Esophagus muscularis mucosa (tissue), 4 donors: ENCODE measurements around the gene RUNX2. TPM values are rescaled to one million over a fixed set of nuclear protein-coding genes. Genes with fewer than 3 reads are reported as not detected.

Source experiments
- DNase-seq: peaks from one replicate; pipeline ENCODE4 v3.0.0-alpha.2; 2017; ENCODE audit errors: extremely low spot score
- H3K27ac ChIP-seq, 4 donors: fragments of 200-600 bp; sonication (generic); replicated peaks in 1 of 4; 1 replicate in 3 of 4; 2 replicates in 1 of 4; pipeline ENCODE4 v1.5.1; 2016 to 2019; ENCODE audit warnings: mild to moderate bottlenecking in 1 of 4
- H3K27me3 ChIP-seq, 4 donors: fragments of 200-600 bp; sonication (generic); one replicate each; pipeline versions ENCODE4 v1.5.1 to v1.6.0; 2016 to 2019
- H3K36me3 ChIP-seq, 4 donors: fragments of 200-600 bp; sonication (generic); one replicate each; pipeline ENCODE4 v1.5.1; 2016 to 2019
- H3K4me1 ChIP-seq, 4 donors: fragments of 200-600 bp; sonication (generic); one replicate each; pipeline ENCODE4 v1.5.1; 2016 to 2019
- H3K4me3 ChIP-seq, 4 donors: fragments of 200-600 bp; sonication (generic); 1 replicate in 2 of 4; 2 replicates in 2 of 4; pipeline ENCODE4 v1.5.1; 2016 to 2019; ENCODE audit warnings: mild to moderate bottlenecking in 4 of 4, moderate library complexity in 1 of 4
- H3K9me3 ChIP-seq, 4 donors: fragments of 200-600 bp; sonication (generic); 1 replicate in 3 of 4; 2 replicates in 1 of 4; pipeline ENCODE4 v1.5.1; 2016 to 2019
- CTCF ChIP-seq, 3 experiments: fragments of 200-600 bp in 2 of 3; fragments of 450-650 bp in 1 of 3; sonication (generic) in 2 of 3; IDR thresholded peaks; one replicate each; pipeline ENCODE4 v1.5.1; 2017 to 2019; ENCODE audit warnings: antibody characterized with exemption in 3 of 3, mild to moderate bottlenecking in 2 of 3, moderate library complexity in 1 of 3
- EP300 ChIP-seq: sonication (generic); formaldehyde crosslinking; IDR thresholded peaks from one replicate; pipeline ENCODE4 v1.6.1; 2017; ENCODE audit warnings: antibody characterized with exemption
- POLR2A ChIP-seq: fragments of 450-650 bp; IDR thresholded peaks from one replicate; pipeline ENCODE4 v1.6.1; 2017; ENCODE audit warnings: antibody characterized with exemption, moderate library complexity, mild to moderate bottlenecking, low read depth
- POLR2AphosphoS5 ChIP-seq, 2 donors: sonication (generic); formaldehyde crosslinking; IDR thresholded peaks; one replicate each; pipeline ENCODE4 v1.6.1; 2017; ENCODE audit warnings: antibody characterized with exemption in 2 of 2
- WGBS: methylation state at CpG from one replicate; pipeline ENCODE4 v1.1.5; 2018; 5-methylcytosine and 5-hydroxymethylcytosine counted together
- intact Hi-C: fragments of 100-400 bp; cut with DNase I; formaldehyde crosslinking; loops from one replicate; pipeline ENCODE4 v1.15.1; 2023
- total RNA-seq, 4 donors: library from RNA; depleted of rRNA; stranded (reverse); fragments of >200 nt; gene quantifications; one replicate each; pipeline versions ENCODE4 v1.1.0 to v1.2.1, GENCODE V29; 2016

Gene RUNX2
- total RNA-seq, 4 donors from 2014 or later = 1.0 to 1.6 (median 1.4) TPM

DNA sequence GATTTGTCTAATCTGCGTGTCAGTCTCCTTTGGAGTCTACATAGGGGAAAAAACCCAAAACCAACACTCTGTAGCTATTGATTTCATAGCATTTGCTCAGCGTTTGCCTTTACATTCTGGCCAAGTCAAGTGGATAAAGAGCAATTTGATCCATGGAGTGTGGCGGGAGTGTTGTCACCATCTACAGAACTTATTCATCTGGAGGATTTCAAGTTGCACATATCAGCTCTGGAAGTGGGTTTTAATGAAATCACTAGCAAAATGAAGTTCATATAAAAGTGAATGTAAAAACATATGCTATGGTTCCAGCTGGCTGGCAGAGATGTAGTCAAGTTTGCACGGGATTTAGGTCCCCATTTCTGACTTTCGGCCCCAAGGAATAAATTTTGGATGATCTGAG is 269.3 kb downstream of the RUNX2 start:
- WGBS = 83% methylated on average over 5 of the region's 5 CpGs
- H3K4me1 ChIP-seq = no peaks in the 10 kb centered on the region
- peaks cover 0 to 3% (median 0%) of the 10 kb centered on the region in 4 donors for H3K27me3 ChIP-seq
- H3K9me3 ChIP-seq = peaks cover 0 to 12% (median 6%) of the 10 kb centered on the region in 4 donors
- H3K27ac ChIP-seq = no peak overlapping the region
- no peaks in the 10 kb centered on the region for H3K36me3 ChIP-seq
- intact Hi-C loops = no loop called here
- no peak overlapping the region for H3K4me3 ChIP-seq
- TF ChIP-seq POLR2AphosphoS5 (IDR thresholded peaks at IDR 0.05) = no peak
- no peak for TF ChIP-seq CTCF (IDR thresholded peaks at IDR 0.05)
- no peak for TF ChIP-seq POLR2A
- no peak for TF ChIP-seq EP300
- DNase-seq = peak; percentile 70

GRCh38 chr6:45599053-45599452 is 270.9 kb downstream of the RUNX2 start:
- no peaks in the 10 kb centered on the region for H3K4me1 ChIP-seq
- H3K36me3 ChIP-seq = no peaks in the 10 kb centered on the region
- intact Hi-C loops = no loop called here
- H3K27me3 ChIP-seq = peaks cover 0 to 3% (median 0%) of the 10 kb centered on the region in 4 donors
- H3K27ac ChIP-seq = no peak overlapping the region
- no peak overlapping the region for H3K4me3 ChIP-seq
- TF ChIP-seq EP300 (no peak), POLR2A (no peak), CTCF (IDR thresholded peaks at IDR 0.05) (no peak), POLR2AphosphoS5 (IDR thresholded peaks at IDR 0.05) (no peak)
- DNase-seq = no peak
- H3K9me3 ChIP-seq = peaks cover 0 to 12% (median 6%) of the 10 kb centered on the region in 4 donors

DNA sequence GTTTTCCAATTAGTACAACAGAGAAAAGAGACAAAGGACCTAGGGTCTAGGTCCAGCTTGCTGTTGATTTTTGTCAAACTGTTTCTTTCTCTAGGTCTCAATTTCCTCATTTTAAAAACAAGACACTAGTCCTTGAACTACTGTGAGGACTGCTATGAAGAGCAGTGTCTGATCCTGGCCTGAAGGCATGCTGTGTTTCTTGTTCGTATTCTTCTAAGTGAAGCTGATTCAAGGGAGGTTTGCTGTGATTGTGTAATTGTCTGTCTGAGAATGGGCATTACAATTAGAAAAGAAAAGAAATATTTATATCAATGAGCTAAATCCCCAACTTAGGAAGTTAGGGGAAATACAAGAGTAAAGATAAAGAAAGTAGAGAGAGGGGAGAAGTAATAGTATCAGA is 277.8 kb downstream of the RUNX2 start:
- TF ChIP-seq CTCF (IDR thresholded peaks at IDR 0.05) (no peak), POLR2A (no peak), POLR2AphosphoS5 (IDR thresholded peaks at IDR 0.05) (no peak), EP300 (no peak)
- 89% methylated on average over 1 of the region's 1 CpG for WGBS
- Histone ChIP-seq H3K9me3 (no peaks in the 10 kb centered on the region), H3K4me3 (no peak overlapping the region), H3K36me3 (no peaks in the 10 kb centered on the region), H3K27me3 (no peaks in the 10 kb centered on the region), H3K4me1 (no peaks in the 10 kb centered on the region), H3K27ac (no peak overlapping the region)
- intact Hi-C loops = no loop called here
- no peak for DNase-seq

DNA sequence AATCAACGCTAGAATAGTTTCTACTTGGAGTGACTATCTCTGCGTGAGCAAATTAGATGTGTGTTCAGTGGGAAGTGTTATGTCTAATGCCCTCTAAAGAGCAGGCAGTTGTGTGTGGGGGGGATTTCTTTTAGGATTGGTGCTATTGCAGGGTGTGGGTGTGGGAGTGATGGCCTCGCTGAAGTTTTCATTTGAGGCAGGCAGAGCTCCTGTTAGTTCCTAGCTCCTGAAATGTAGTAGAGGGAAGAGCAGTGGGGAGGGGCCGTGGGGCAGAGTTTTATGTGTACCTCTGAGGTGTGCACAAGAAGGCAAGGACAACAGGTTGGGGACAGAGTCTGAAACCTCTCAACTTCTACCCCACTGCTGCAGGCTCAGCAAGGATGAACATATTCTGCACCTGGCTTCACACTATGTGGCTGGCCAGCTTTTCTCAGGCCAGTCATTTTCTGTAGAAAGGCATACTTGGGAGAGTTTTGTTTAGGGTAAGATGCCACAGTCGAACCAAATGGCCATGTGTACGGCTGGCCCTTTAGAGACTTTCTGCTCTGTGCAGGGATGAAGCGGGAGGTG is 278.8 kb downstream of the RUNX2 start:
- TF ChIP-seq POLR2AphosphoS5 (IDR thresholded peaks at IDR 0.05) (no peak), EP300 (no peak), POLR2A (no peak), CTCF (IDR thresholded peaks at IDR 0.05) (no peak)
- H3K27me3 ChIP-seq = no peaks in the 10 kb centered on the region
- intact Hi-C loops = no loop called here
- H3K27ac ChIP-seq = no peak overlapping the region
- no peaks in the 10 kb centered on the region for H3K36me3 ChIP-seq
- no peak overlapping the region for H3K4me3 ChIP-seq
- no peaks in the 10 kb centered on the region for H3K4me1 ChIP-seq
- DNase-seq = peak; percentile 83
- H3K9me3 ChIP-seq = no peaks in the 10 kb centered on the region
- WGBS = 88% methylated on average over 7 of the region's 7 CpGs

- no peak overlapping the region for H3K4me3 ChIP-seq
- peak; percentile 34 for DNase-seq
- WGBS = 80% methylated on average over 4 of the region's 4 CpGs
- intact Hi-C loops = no loop called here
- H3K27ac ChIP-seq = no peak overlapping the region
- H3K9me3 ChIP-seq = no peaks in the 10 kb centered on the region
- no peaks in the 10 kb centered on the region for H3K4me1 ChIP-seq
- H3K27me3 ChIP-seq = no peaks in the 10 kb centered on the region
- no peaks in the 10 kb centered on the region for H3K36me3 ChIP-seq
- no peak for TF ChIP-seq POLR2A
- no peak for TF ChIP-seq CTCF (IDR thresholded peaks at IDR 0.05)
- TF ChIP-seq POLR2AphosphoS5 (IDR thresholded peaks at IDR 0.05) = no peak
- no peak for TF ChIP-seq EP300
Observed at GRCh38 chr6:45607798-45608197, 279.7 kb downstream of the RUNX2 start.
